HEK293 (cell line): ENCODE measurements around the gene ZSCAN9.

Experiments used
- AEBP2 ChIP-seq: fragments of 450-650 bp; formaldehyde crosslinking; IDR thresholded peaks from 2 replicates; pipeline ENCODE4 v1.5.1; 2016; ENCODE audit warnings: missing biosample characterization, missing genetic modification characterization, borderline replicate concordance
- FEZF1 ChIP-seq: fragments of 450-650 bp; formaldehyde crosslinking; IDR thresholded peaks from 2 replicates; pipeline ENCODE4 v1.5.1; 2016; ENCODE audit warnings: missing biosample characterization, missing genetic modification characterization
- GLIS1 ChIP-seq: fragments of 450-650 bp; formaldehyde crosslinking; IDR thresholded peaks from 2 replicates; pipeline ENCODE4 v1.5.1; 2016; ENCODE audit warnings: missing biosample characterization, missing genetic modification characterization
- KLF8 ChIP-seq: fragments of 450-650 bp; formaldehyde crosslinking; IDR thresholded peaks from 2 replicates; pipeline ENCODE4 v1.5.1; 2016; ENCODE audit warnings: missing biosample characterization, missing genetic modification characterization
- MYNN ChIP-seq: fragments of 450-650 bp; formaldehyde crosslinking; IDR thresholded peaks from 2 replicates; pipeline ENCODE4 v1.5.1; 2016; ENCODE audit warnings: missing biosample characterization, missing genetic modification characterization, borderline replicate concordance
- MZF1 ChIP-seq: fragments of 450-650 bp; formaldehyde crosslinking; IDR thresholded peaks from 2 replicates; pipeline ENCODE4 v1.5.1; 2017; ENCODE audit warnings: missing biosample characterization, missing genetic modification characterization, borderline replicate concordance
- TCF7L2 ChIP-seq: IDR thresholded peaks from 2 replicates; pipeline ENCODE4 v1.6.1; 2011; ENCODE audit warnings: low read depth, mild to moderate bottlenecking, inconsistent platforms, low read length, moderate library complexity, borderline replicate concordance
- ZNF112 ChIP-seq: fragments of 450-650 bp; formaldehyde crosslinking; IDR thresholded peaks from 2 replicates; pipeline ENCODE4 v1.5.0; 2017; ENCODE audit warnings: missing biosample characterization, missing genetic modification characterization
- ZNF19 ChIP-seq: fragments of 450-650 bp; formaldehyde crosslinking; IDR thresholded peaks from 2 replicates; pipeline ENCODE4; 2016; ENCODE audit warnings: missing biosample characterization, missing genetic modification characterization, low read depth
- ZNF221 ChIP-seq: fragments of 450-650 bp; formaldehyde crosslinking; IDR thresholded peaks from 2 replicates; pipeline ENCODE4 v1.5.1; 2017; ENCODE audit warnings: missing biosample characterization, missing genetic modification characterization, borderline replicate concordance
- ZNF24 ChIP-seq: fragments of 450-650 bp; formaldehyde crosslinking; IDR thresholded peaks from 2 replicates; pipeline ENCODE4 v1.5.1; 2016; ENCODE audit warnings: missing biosample characterization, missing genetic modification characterization
- ZNF266 ChIP-seq: fragments of 450-650 bp; formaldehyde crosslinking; IDR thresholded peaks from 2 replicates; pipeline ENCODE4 v1.5.1; 2016; ENCODE audit warnings: missing biosample characterization, missing genetic modification characterization, low read depth
- ZNF324 ChIP-seq: fragments of 450-650 bp; formaldehyde crosslinking; IDR thresholded peaks from 2 replicates; pipeline ENCODE4 v1.5.1; 2016; ENCODE audit warnings: missing biosample characterization, missing genetic modification characterization
- ZNF354C ChIP-seq: fragments of 450-650 bp; formaldehyde crosslinking; IDR thresholded peaks from 2 replicates; pipeline ENCODE4 v1.5.1; 2016; ENCODE audit warnings: missing biosample characterization, missing genetic modification characterization, low read depth, borderline replicate concordance
- ZNF391 ChIP-seq: fragments of 450-650 bp; formaldehyde crosslinking; IDR thresholded peaks from 2 replicates; pipeline ENCODE4 v1.5.1; 2016; ENCODE audit warnings: low read depth, missing biosample characterization, missing genetic modification characterization, borderline replicate concordance
- ZNF473 ChIP-seq: fragments of 450-650 bp; formaldehyde crosslinking; IDR thresholded peaks from 2 replicates; pipeline ENCODE4 v1.5.1; 2017; ENCODE audit warnings: missing biosample characterization, missing genetic modification characterization
- ZNF510 ChIP-seq: fragments of 450-650 bp; formaldehyde crosslinking; IDR thresholded peaks from 2 replicates; pipeline ENCODE4 v1.5.1; 2018; ENCODE audit warnings: mild to moderate bottlenecking, missing genetic modification characterization, missing biosample characterization; ENCODE audit not compliant: insufficient replicate concordance
- ZNF529 ChIP-seq: fragments of 450-650 bp; formaldehyde crosslinking; IDR thresholded peaks from 2 replicates; pipeline ENCODE4 v1.5.1; 2017; ENCODE audit warnings: missing genetic modification characterization, missing biosample characterization; ENCODE audit not compliant: insufficient replicate concordance
- ZNF555 ChIP-seq: fragments of 450-650 bp; formaldehyde crosslinking; conservative IDR thresholded peaks from 2 replicates; pipeline ENCODE4 v1.5.1; 2017; ENCODE audit warnings: missing biosample characterization, mild to moderate bottlenecking, missing genetic modification characterization, inconsistent platforms
- ZNF560 ChIP-seq: fragments of 450-650 bp; formaldehyde crosslinking; IDR thresholded peaks from 2 replicates; pipeline ENCODE4 v1.5.1; 2017; ENCODE audit warnings: missing biosample characterization, missing genetic modification characterization, borderline replicate concordance
- ZNF623 ChIP-seq: fragments of 450-650 bp; formaldehyde crosslinking; IDR thresholded peaks from 2 replicates; pipeline ENCODE4 v1.5.1; 2016; ENCODE audit warnings: missing biosample characterization, missing genetic modification characterization
- ZNF624 ChIP-seq: fragments of 450-650 bp; formaldehyde crosslinking; IDR thresholded peaks from 2 replicates; pipeline ENCODE4 v1.5.1; 2017; ENCODE audit warnings: missing biosample characterization, missing genetic modification characterization
- ZNF654 ChIP-seq: fragments of 450-650 bp; formaldehyde crosslinking; IDR thresholded peaks from 2 replicates; pipeline ENCODE4 v1.5.1; 2016; ENCODE audit warnings: low read depth, missing biosample characterization, missing genetic modification characterization
- ZNF664 ChIP-seq: fragments of 450-650 bp; formaldehyde crosslinking; IDR thresholded peaks from 2 replicates; pipeline ENCODE4 v1.5.1; 2016; ENCODE audit warnings: missing biosample characterization, missing genetic modification characterization
- ZNF791 ChIP-seq: fragments of 450-650 bp; formaldehyde crosslinking; IDR thresholded peaks from 2 replicates; pipeline ENCODE4 v1.5.1; 2016; ENCODE audit warnings: missing biosample characterization, missing genetic modification characterization
- ZSCAN23 ChIP-seq: fragments of 450-650 bp; formaldehyde crosslinking; IDR thresholded peaks from 2 replicates; pipeline ENCODE4 v1.5.1; 2016; ENCODE audit warnings: missing biosample characterization, missing genetic modification characterization
- ZSCAN30 ChIP-seq: fragments of 450-650 bp; IDR thresholded peaks from 2 replicates; pipeline ENCODE4 v1.5.1; 2018; ENCODE audit warnings: missing biosample characterization, mild to moderate bottlenecking, missing genetic modification characterization, moderate library complexity
- TF ChIP-seq, protein P1 (sequence below): fragments of 450-650 bp; formaldehyde crosslinking; IDR thresholded peaks from 2 replicates; pipeline ENCODE4 v1.5.1; 2017; ENCODE audit warnings: missing biosample characterization, missing genetic modification characterization
- TF ChIP-seq, protein P2 (sequence below): fragments of 450-650 bp; formaldehyde crosslinking; IDR thresholded peaks from 2 replicates; pipeline ENCODE4 v1.5.1; 2016; ENCODE audit warnings: missing biosample characterization, missing genetic modification characterization
- TF ChIP-seq, protein P3 (sequence below): fragments of 450-650 bp; formaldehyde crosslinking; IDR thresholded peaks from 2 replicates; pipeline ENCODE4; 2016; ENCODE audit warnings: missing biosample characterization, missing genetic modification characterization
- TF ChIP-seq, protein P4 (sequence below): fragments of 450-650 bp; formaldehyde crosslinking; IDR thresholded peaks from 2 replicates; pipeline ENCODE4 v1.5.1; 2016; ENCODE audit warnings: missing biosample characterization, missing genetic modification characterization

Gene ZSCAN9

GRCh38 chr6:28212510-28213212 is 12.4 kb upstream of the ZSCAN9 start (continued):
- TF ChIP-seq ZNF221 (tag by site-specific recombination) (peak; percentile 79; the same call in 1 of the 2 replicates), ZNF473 (tag by site-specific recombination) (no peak), KLF8 (peak; percentile 88), ZNF654 (tag by site-specific recombination) (peak; percentile 1; the same call in 1 of the 2 replicates), ZSCAN23 (tag by site-specific recombination) (peak; percentile 97), ZSCAN30 (peak; percentile 96), ZNF623 (peak; percentile 33), ZNF24 (tag by site-specific recombination) (peak; percentile 98), AEBP2 (tag by site-specific recombination) (no peak), ZNF529 (tag by site-specific recombination) (peak; percentile 52), MZF1 (tag by site-specific recombination) (peak; percentile 81), ZNF624 (tag by site-specific recombination) (no peak), ZNF324 (tag by site-specific recombination) (peak; percentile 97), ZNF791 (tag by site-specific recombination) (no peak), FEZF1 (tag by site-specific recombination) (peak; percentile 67), ZNF354C (tag by site-specific recombination) (no peak), ZNF266 (tag by site-specific recombination) (no peak), GLIS1 (tag by site-specific recombination) (no peak), ZNF664 (tag by site-specific recombination) (peak; percentile 57; the same call in 1 of the 2 replicates), ZNF19 (tag by site-specific recombination) (no peak), ZNF560 (tag by site-specific recombination) (no peak), TCF7L2 (peak; percentile 18; the same call in 1 of the 2 replicates), ZNF555 (no peak), ZNF112 (tag by site-specific recombination) (no peak), MYNN (tag by site-specific recombination) (no peak), ZNF510 (no peak), ZNF391 (tag by site-specific recombination) (peak; percentile 96)
- TF ChIP-seq, protein P1, sequence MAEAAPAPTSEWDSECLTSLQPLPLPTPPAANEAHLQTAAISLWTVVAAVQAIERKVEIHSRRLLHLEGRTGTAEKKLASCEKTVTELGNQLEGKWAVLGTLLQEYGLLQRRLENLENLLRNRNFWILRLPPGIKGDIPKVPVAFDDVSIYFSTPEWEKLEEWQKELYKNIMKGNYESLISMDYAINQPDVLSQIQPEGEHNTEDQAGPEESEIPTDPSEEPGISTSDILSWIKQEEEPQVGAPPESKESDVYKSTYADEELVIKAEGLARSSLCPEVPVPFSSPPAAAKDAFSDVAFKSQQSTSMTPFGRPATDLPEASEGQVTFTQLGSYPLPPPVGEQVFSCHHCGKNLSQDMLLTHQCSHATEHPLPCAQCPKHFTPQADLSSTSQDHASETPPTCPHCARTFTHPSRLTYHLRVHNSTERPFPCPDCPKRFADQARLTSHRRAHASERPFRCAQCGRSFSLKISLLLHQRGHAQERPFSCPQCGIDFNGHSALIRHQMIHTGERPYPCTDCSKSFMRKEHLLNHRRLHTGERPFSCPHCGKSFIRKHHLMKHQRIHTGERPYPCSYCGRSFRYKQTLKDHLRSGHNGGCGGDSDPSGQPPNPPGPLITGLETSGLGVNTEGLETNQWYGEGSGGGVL: no peak
- TF ChIP-seq, protein P2, sequence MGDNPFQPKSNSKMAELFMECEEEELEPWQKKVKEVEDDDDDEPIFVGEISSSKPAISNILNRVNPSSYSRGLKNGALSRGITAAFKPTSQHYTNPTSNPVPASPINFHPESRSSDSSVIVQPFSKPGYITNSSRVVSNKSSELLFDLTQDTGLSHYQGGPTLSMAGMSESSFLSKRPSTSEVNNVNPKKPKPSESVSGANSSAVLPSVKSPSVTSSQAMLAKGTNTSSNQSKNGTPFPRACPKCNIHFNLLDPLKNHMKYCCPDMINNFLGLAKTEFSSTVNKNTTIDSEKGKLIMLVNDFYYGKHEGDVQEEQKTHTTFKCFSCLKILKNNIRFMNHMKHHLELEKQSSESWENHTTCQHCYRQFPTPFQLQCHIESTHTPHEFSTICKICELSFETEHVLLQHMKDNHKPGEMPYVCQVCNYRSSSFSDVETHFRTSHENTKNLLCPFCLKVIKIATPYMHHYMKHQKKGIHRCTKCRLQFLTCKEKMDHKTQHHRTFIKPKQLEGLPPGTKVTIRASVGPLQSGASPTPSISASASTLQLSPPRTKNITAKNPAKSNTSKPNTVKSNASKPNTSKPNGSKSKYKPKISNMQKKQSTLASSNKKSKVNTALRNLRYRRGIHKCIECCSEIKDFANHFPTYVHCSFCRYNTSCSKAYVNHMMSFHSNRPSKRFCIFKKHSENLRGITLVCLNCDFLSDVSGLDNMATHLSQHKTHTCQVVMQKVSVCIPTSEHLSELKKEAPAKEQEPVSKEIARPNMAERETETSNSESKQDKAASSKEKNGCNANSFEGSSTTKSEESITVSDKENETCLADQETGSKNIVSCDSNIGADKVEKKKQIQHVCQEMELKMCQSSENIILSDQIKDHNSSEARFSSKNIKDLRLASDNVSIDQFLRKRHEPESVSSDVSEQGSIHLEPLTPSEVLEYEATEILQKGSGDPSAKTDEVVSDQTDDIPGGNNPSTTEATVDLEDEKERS: peak; percentile 81; the same call in 1 of the 2 replicates
- TF ChIP-seq, protein P3, sequence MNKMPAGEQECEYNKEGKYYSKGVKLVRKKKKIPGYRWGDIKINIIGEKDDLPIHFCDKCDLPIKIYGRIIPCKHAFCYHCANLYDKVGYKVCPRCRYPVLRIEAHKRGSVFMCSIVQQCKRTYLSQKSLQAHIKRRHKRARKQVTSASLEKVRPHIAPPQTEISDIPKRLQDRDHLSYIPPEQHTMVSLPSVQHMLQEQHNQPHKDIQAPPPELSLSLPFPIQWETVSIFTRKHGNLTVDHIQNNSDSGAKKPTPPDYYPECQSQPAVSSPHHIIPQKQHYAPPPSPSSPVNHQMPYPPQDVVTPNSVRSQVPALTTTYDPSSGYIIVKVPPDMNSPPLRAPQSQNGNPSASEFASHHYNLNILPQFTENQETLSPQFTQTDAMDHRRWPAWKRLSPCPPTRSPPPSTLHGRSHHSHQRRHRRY: peak; percentile 55; the same call in 1 of the 2 replicates
- TF ChIP-seq, protein P4, sequence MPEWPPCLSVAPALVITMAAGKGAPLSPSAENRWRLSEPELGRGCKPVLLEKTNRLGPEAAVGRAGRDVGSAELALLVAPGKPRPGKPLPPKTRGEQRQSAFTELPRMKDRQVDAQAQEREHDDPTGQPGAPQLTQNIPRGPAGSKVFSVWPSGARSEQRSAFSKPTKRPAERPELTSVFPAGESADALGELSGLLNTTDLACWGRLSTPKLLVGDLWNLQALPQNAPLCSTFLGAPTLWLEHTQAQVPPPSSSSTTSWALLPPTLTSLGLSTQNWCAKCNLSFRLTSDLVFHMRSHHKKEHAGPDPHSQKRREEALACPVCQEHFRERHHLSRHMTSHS (tag by site-specific recombination): no peak
